Hepatocyte (in vitro differentiated cells): ENCODE results near the gene ADAMTS2.

ENCODE experiments used
- EZH2 ChIP-seq: fragments of 200-600 bp; sonication (generic); IDR thresholded peaks from 2 replicates; pipeline ENCODE4 v1.6.1; 2016; ENCODE audit warnings: antibody characterized with exemption, mild to moderate bottlenecking, borderline replicate concordance
- EZH2phosphoT487 ChIP-seq: fragments of 200-600 bp; sonication (generic); IDR thresholded peaks from one replicate; pipeline ENCODE4 v1.6.1; 2018; ENCODE audit warnings: antibody characterized with exemption, mild to moderate bottlenecking, low read depth, moderate library complexity; ENCODE audit not compliant: unreplicated experiment, severe bottlenecking
- TF ChIP-seq, protein P1 (sequence below): fragments of 200-600 bp; sonication (generic); IDR thresholded peaks from 2 replicates; pipeline ENCODE4 v1.5.1; 2016; ENCODE audit warnings: antibody characterized with exemption, mild to moderate bottlenecking; ENCODE audit not compliant: poor library complexity

DNA sequence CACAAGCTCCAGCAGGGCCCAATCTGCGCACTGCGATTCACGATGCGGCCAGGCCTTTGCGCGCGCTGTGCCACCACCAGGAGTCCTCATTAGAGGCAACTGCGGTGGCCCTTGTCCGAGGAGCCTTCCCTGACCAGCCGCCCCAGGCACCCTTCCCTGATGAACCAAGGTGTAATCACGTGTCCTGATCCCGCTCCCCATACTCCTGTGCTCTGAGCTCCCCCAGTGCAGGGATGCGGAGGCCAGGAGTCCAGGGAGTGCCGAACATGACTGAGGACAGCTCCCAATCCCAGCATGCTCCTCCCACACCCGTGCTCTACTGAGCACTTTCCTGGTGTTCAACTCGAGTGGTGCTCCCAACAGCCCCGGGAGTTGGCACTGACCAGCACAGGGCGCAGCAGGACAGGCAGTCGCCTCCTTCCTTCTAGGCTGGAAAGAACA lies 150.3 kb downstream of the ADAMTS2 start:
- TF ChIP-seq, protein P1, sequence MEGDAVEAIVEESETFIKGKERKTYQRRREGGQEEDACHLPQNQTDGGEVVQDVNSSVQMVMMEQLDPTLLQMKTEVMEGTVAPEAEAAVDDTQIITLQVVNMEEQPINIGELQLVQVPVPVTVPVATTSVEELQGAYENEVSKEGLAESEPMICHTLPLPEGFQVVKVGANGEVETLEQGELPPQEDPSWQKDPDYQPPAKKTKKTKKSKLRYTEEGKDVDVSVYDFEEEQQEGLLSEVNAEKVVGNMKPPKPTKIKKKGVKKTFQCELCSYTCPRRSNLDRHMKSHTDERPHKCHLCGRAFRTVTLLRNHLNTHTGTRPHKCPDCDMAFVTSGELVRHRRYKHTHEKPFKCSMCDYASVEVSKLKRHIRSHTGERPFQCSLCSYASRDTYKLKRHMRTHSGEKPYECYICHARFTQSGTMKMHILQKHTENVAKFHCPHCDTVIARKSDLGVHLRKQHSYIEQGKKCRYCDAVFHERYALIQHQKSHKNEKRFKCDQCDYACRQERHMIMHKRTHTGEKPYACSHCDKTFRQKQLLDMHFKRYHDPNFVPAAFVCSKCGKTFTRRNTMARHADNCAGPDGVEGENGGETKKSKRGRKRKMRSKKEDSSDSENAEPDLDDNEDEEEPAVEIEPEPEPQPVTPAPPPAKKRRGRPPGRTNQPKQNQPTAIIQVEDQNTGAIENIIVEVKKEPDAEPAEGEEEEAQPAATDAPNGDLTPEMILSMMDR, result no peak
- TF ChIP-seq EZH2 (no peak), EZH2phosphoT487 (no peak)
